Cardiac muscle cell (in vitro differentiated cells and primary cell): ENCODE measurements around the gene CMC1. TPM values are rescaled to one million over a fixed set of nuclear protein-coding genes. Genes with fewer than 3 reads are reported as not detected.
A peak's percentile ranks its signal among the peaks of the same experiment; 100 is the strongest.

Experiments
- DNase-seq, 2 donors: peaks; one replicate each; pipeline versions ENCODE4 v3.0.0 to v3.0.0-alpha.2; 2010 to 2017; ENCODE audit warnings: low read depth in 1 of 2, low spot score in 1 of 2
- H3K27ac ChIP-seq: fragments of 200-600 bp; sonication (generic); 2 replicates; pipeline ENCODE4 v1.5.1; 2016
- H3K27me3 ChIP-seq: fragments of 200-600 bp; sonication (generic); 2 replicates; pipeline ENCODE4 v1.6.0; 2016; ENCODE audit warnings: control low read depth
- H3K36me3 ChIP-seq: fragments of 200-600 bp; sonication (generic); 2 replicates; pipeline ENCODE4 v1.5.1; 2016; ENCODE audit warnings: control low read depth
- H3K4me1 ChIP-seq: fragments of 200-600 bp; sonication (generic); 2 replicates; pipeline ENCODE4 v1.8.1; 2017; ENCODE audit warnings: low read depth, mild to moderate bottlenecking, mixed run types
- H3K4me3 ChIP-seq: fragments of 200-600 bp; sonication (generic); 2 replicates; pipeline ENCODE4 v1.5.1; 2016; ENCODE audit warnings: mild to moderate bottlenecking
- H3K9me3 ChIP-seq: fragments of 200-600 bp; sonication (generic); 2 replicates; pipeline ENCODE4 v1.5.1; 2017; ENCODE audit warnings: low read depth, mild to moderate bottlenecking, control low read depth
- CTCF ChIP-seq: IDR thresholded peaks from 2 replicates; pipeline ENCODE4 v1.5.1; 2012; ENCODE audit warnings: low read depth, mild to moderate bottlenecking, low read length
- polyA plus RNA-seq: library from polyadenylated mRNA; unstranded; fragments of >200 nt; fragmentation: Nextera tagmentation; extraction: Ambion mirVana; gene quantifications from 2 replicates; pipeline ENCODE4 v1.2.1, GENCODE V29; 2016
- total RNA-seq: library from RNA; depleted of rRNA; stranded (reverse); fragments of >200 nt; gene quantifications from 2 replicates; pipeline ENCODE4 v1.2.3, GENCODE V29; 2016

Gene CMC1
- total and polyA plus RNA-seq, 2 experiments from 2014 or later = 9.2 to 72.0 TPM

- no peak for DNase-seq
- no peak overlapping the region for H3K4me3 ChIP-seq
- H3K4me1 ChIP-seq = peaks cover 3% of the 10 kb centered on the region
- H3K36me3 ChIP-seq = no peaks in the 10 kb centered on the region
- no peak for TF ChIP-seq CTCF
- no peak overlapping the region for H3K27ac ChIP-seq
- H3K27me3 ChIP-seq = no peaks in the 10 kb centered on the region
- no peaks in the 10 kb centered on the region for H3K9me3 ChIP-seq
Observed at GRCh38 chr3:28239108-28239507, 2.3 kb upstream of the CMC1 start.

- Histone ChIP-seq H3K27ac (no peak overlapping the region), H3K9me3 (no peaks in the 10 kb centered on the region), H3K36me3 (no peaks in the 10 kb centered on the region), H3K4me1 (peaks cover 3% of the 10 kb centered on the region), H3K27me3 (no peaks in the 10 kb centered on the region), H3K4me3 (no peak overlapping the region)
- no peak for DNase-seq
- no peak for TF ChIP-seq CTCF
Observed at GRCh38 chr3:28240441-28240840, 978 bp upstream of the CMC1 start.

GRCh38 chr3:28242519-28242918 lies 1.1 kb downstream of the CMC1 start:
- Histone ChIP-seq H3K9me3 (no peaks in the 10 kb centered on the region), H3K4me3 (peak overlapping the region; percentile 59), H3K27ac (no peak overlapping the region), H3K27me3 (no peaks in the 10 kb centered on the region), H3K4me1 (peaks cover 3% of the 10 kb centered on the region), H3K36me3 (no peaks in the 10 kb centered on the region)
- no peak for DNase-seq
- TF ChIP-seq CTCF = no peak

DNA sequence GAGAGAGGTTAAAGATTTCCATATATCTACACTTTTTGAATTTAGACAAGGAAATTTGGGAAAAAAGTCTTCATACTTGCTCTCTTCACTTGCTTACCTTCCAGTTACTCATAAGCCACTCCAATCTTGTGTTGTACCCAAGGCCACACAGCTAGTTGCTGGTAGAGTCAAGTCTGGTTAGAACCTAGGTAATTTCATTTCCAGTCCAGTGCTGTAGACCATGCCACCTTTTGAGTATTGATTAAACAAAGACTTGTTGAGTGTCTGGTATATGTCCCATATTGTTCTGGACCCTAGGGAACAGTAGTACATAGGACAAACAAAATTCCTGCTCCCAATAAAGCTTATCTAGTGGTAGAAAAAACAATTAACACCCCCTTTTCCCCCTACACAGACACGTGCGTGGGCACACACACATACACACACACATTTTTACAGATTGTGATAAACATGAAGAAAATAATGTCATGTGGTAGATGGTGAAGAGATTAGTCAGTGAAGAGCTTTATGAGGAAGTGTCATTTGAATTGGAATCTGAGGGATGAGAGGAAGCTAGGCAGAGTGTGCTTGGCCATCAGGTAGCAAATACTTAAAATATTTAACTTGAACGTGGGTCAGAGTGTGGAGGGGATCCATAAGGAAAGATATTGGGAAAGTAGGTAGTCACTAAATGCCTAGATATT lies 2.1 kb downstream of the CMC1 start:
- Histone ChIP-seq H3K36me3 (no peaks in the 10 kb centered on the region), H3K27ac (no peak overlapping the region), H3K9me3 (no peaks in the 10 kb centered on the region), H3K4me3 (no peak overlapping the region), H3K4me1 (peaks cover 3% of the 10 kb centered on the region), H3K27me3 (no peaks in the 10 kb centered on the region)
- TF ChIP-seq CTCF = no peak
- DNase-seq = no peak

- Histone ChIP-seq H3K27ac (no peak overlapping the region), H3K4me1 (peaks cover 3% of the 10 kb centered on the region), H3K4me3 (no peak overlapping the region), H3K9me3 (no peaks in the 10 kb centered on the region), H3K27me3 (no peaks in the 10 kb centered on the region), H3K36me3 (no peaks in the 10 kb centered on the region)
- TF ChIP-seq CTCF = no peak
- DNase-seq = no peak
Observed at GRCh38 chr3:28244491-28244890, 3.1 kb downstream of the CMC1 start.

GRCh38 chr3:28247286-28247685 lies 5.9 kb downstream of the CMC1 start:
- H3K4me1 ChIP-seq = peaks cover under 1% of the 10 kb centered on the region
- DNase-seq = no peak
- no peak for TF ChIP-seq CTCF
- no peak overlapping the region for H3K4me3 ChIP-seq
- no peaks in the 10 kb centered on the region for H3K36me3 ChIP-seq
- no peaks in the 10 kb centered on the region for H3K9me3 ChIP-seq
- H3K27me3 ChIP-seq = no peaks in the 10 kb centered on the region
- H3K27ac ChIP-seq = no peak overlapping the region
